Activated CD8-positive, alpha-beta memory T cell treated with anti-CD3 and anti-CD28 coated beads, Interleukin-2, amount 10 ng/mL, durations not matched to agents 7 days and 5 days (primary cell): ENCODE results near the gene HYAL1. TPM values are rescaled to one million over a fixed set of nuclear protein-coding genes. Genes with fewer than 3 reads are reported as not detected.
"Not testable (repeated sequence)": the region's sequence is repeated elsewhere in the genome, so short reads cannot be mapped to it uniquely, and the experiment has no call there.

Experiments
- ATAC-seq: fragments of 150-1000 bp; cut with Tn5 transposase; one replicate; pipeline ENCODE4 v1.10.0; 2021; ENCODE audit warnings: moderate library complexity
- CTCF ChIA-PET: fragments of 350-600 bp; sonication (Branson Sonifier 250); formaldehyde crosslinking; loops from one replicate; lab custom pipeline; 2021; ENCODE audit warnings: antibody characterized with exemption; lab: Charles Lee
- DNase-seq: peaks from one replicate; pipeline ENCODE4 v3.0.0-alpha.2; 2020
- H3K27ac Mint-ChIP-seq: one replicate; pipeline ENCODE4 v1.8.0; 2021; ENCODE audit warnings: mild to moderate bottlenecking, mixed read lengths
- H3K27me3 Mint-ChIP-seq: one replicate; pipeline ENCODE4 v1.8.0; 2021; ENCODE audit warnings: mixed read lengths
- H3K36me3 Mint-ChIP-seq: one replicate; pipeline ENCODE4 v1.8.0; 2021; ENCODE audit warnings: mild to moderate bottlenecking, mixed read lengths
- H3K4me1 Mint-ChIP-seq: one replicate; pipeline ENCODE4 v1.8.0; 2021; ENCODE audit warnings: mixed read lengths
- H3K4me3 Mint-ChIP-seq: one replicate; pipeline ENCODE4 v1.8.0; 2021; ENCODE audit warnings: mild to moderate bottlenecking, moderate library complexity, mixed read lengths
- H3K9me3 Mint-ChIP-seq: one replicate; pipeline ENCODE4 v1.8.0; 2022; ENCODE audit warnings: low read depth, mixed read lengths
- total RNA-seq, 2 experiments: library from RNA; stranded (reverse); gene quantifications; one replicate each; pipeline ENCODE4 v1.2.3, GENCODE V29; 2021

HYAL1 gene
- total RNA-seq, 2 experiments from 2014 or later = 0.14 to 0.15 TPM

DNA sequence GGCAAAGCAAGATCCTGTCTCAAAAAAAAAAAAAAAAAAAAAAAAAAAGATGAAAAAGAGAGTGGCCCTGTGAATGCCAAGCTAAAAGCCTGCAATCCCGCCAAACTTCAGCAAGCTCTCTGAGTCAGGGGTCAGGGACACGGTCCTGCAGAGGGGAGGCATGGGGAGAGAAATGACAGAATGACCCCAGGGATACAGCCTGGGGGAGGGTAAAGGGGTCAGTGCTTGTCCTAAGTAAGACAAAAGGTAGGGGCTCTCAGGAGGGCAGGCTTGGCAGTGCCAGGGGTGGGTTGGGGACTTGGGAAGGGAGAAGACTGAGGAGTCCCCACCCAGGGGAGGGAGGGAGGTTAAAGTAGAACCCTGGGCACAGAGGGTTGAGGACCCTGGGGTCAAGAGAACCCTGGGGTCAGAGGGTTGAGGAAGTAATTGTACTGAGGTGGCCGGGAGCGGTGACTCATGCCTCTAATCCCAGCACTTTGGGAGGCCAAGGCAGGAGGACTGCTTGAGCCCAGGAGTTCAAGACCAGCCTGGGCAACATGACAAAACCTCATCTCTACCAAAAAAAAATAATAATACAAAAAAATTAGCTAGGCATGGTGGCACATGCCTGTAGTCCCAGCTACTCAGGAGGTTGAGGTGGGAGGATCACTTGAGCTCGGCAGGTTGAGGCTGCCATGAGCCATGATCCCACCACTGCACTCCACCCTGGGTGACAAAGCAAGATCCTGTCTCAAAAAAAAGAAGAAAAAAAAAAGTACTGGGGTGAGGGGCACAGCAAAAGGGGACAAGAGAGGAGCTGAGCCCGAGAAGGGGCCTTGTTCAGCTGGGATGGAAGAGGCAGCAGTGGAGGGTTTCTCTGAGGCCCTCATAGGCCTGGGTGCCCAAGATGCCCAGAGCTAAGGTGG is 39.6 kb downstream of the HYAL1 start:
- Mint-ChIP-seq H3K9me3 (no peaks in the 10 kb centered on the region), H3K27ac (no peak overlapping the region), H3K27me3 (peaks cover 28% of the 10 kb centered on the region), H3K4me3 (no peak overlapping the region), H3K4me1 (peaks cover 7% of the 10 kb centered on the region), H3K36me3 (peaks cover 2% of the 10 kb centered on the region)
- DNase-seq = no peak
- no peak for ATAC-seq
- CTCF ChIA-PET = interaction anchor here (0.7 to 2.4 kb wide), 9 partner anchors 8 to 701 kb away, joined by 3 to 14 read pairs (median 4); no protein-coding TSS in a partner anchor

DNA sequence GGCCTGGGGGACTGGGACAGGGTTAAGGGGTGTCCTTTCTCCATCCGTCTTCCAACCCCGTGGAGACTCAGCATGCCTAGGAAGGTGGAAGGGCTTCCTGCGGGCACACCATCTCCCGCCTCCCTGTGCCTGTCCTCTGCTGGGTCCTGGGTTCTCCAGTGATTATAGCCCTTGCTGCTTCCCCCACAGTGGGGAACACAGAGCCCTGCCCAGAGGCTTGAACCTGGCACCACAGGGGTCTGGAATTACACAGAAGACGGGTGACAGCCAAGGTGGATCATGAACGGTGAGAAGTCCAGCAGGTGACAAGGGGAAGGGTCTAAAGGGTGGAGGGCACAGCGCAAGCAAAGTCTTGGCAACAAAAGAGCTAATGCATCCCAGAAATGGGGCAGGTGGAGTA is 40.6 kb downstream of the HYAL1 start:
- no peaks in the 10 kb centered on the region for H3K9me3 Mint-ChIP-seq
- H3K4me3 Mint-ChIP-seq = no peak overlapping the region
- H3K36me3 Mint-ChIP-seq = peaks cover 9% of the 10 kb centered on the region
- ATAC-seq = no peak
- peaks cover 7% of the 10 kb centered on the region for H3K4me1 Mint-ChIP-seq
- CTCF ChIA-PET = interaction anchor here (0.7 to 2.4 kb wide), 8 partner anchors 9 to 700 kb away, joined by 3 to 14 read pairs (median 5); partner anchors contain the start of gene GNAI2
- H3K27ac Mint-ChIP-seq = no peak overlapping the region
- peaks cover 20% of the 10 kb centered on the region for H3K27me3 Mint-ChIP-seq
- no peak for DNase-seq

DNA sequence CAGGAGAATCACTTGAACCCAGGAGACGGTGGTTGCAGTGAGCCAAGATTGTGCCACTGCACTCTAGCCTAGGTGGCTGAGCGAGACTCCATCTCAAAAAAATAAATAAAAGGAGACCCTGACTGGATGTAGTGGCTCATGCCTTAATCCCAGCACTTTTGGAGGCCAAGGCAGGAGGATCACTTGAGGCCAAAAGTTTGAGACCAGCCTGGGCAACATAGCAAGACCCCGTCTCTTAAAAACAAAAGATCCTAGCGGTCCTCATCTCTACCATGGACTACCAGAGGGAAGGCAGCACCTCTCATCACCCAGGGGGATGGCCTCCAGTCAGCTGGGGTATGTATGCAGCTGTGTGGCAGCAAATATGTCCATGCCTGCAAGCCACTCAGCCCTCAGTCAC is 41.2 kb downstream of the HYAL1 start:
- ATAC-seq = not testable (repeated sequence)
- H3K27me3 Mint-ChIP-seq = peaks cover 15% of the 10 kb centered on the region

GRCh38 chr3:50261505-50261904 is 41.9 kb downstream of the HYAL1 start:
- no peaks in the 10 kb centered on the region for H3K9me3 Mint-ChIP-seq
- peaks cover 7% of the 10 kb centered on the region for H3K4me1 Mint-ChIP-seq
- peaks cover 8% of the 10 kb centered on the region for H3K27me3 Mint-ChIP-seq
- H3K36me3 Mint-ChIP-seq = peaks cover 22% of the 10 kb centered on the region
- no peak overlapping the region for H3K27ac Mint-ChIP-seq
- ATAC-seq (no peak), DNase-seq (no peak)
- CTCF ChIA-PET = interaction anchor here (0.9 to 4.3 kb wide), 9 partner anchors 10 to 75 kb away, joined by 3 to 63 read pairs (median 7); partner anchors contain the start of gene GNAI2
- no peak overlapping the region for H3K4me3 Mint-ChIP-seq

More for the DNA sequence above, 41.2 kb downstream of the HYAL1 start:
- H3K27ac Mint-ChIP-seq, DNase-seq, H3K9me3 Mint-ChIP-seq, H3K4me3 Mint-ChIP-seq, H3K4me1 Mint-ChIP-seq: not testable (repeated sequence)
- CTCF ChIA-PET = interaction anchor here (1.3 to 4.3 kb wide), 3 partner anchors 9 to 27 kb away, joined by 3 to 33 read pairs (median 7); partner anchors contain the start of gene GNAI2
- H3K36me3 Mint-ChIP-seq = peaks cover 15% of the 10 kb centered on the region

GRCh38 chr3:50260942-50261441 is 42.4 kb downstream of the HYAL1 start:
- no peak overlapping the region for H3K4me3 Mint-ChIP-seq
- no peaks in the 10 kb centered on the region for H3K9me3 Mint-ChIP-seq
- ATAC-seq = no peak

GRCh38 chr3:50260027-50260941 is 43.1 kb downstream of the HYAL1 start:
- ATAC-seq (peak; percentile 97), DNase-seq (peak; percentile 91)
- Mint-ChIP-seq H3K27me3 (no peaks in the 10 kb centered on the region), H3K9me3 (no peaks in the 10 kb centered on the region), H3K4me3 (peak overlapping the region; percentile 47), H3K4me1 (peaks cover 7% of the 10 kb centered on the region), H3K27ac (peak overlapping the region; percentile 32), H3K36me3 (peaks cover 29% of the 10 kb centered on the region)
- CTCF ChIA-PET = interaction anchor here (0.6 to 6.6 kb wide), 28 partner anchors 9 to 325 kb away, joined by 3 to 72 read pairs (median 6); partner anchors contain the start of genes GNAI2, GNAT1, HYAL3 and NAA80

More at GRCh38 chr3:50260942-50261441, 42.4 kb downstream of the HYAL1 start:
- H3K27ac Mint-ChIP-seq = no peak overlapping the region
- CTCF ChIA-PET = interaction anchor here (0.9 to 4.3 kb wide), 13 partner anchors 9 to 76 kb away, joined by 3 to 63 read pairs (median 7); no protein-coding TSS in a partner anchor
- peaks cover 7% of the 10 kb centered on the region for H3K4me1 Mint-ChIP-seq
- DNase-seq = no peak
- H3K27me3 Mint-ChIP-seq = peaks cover 4% of the 10 kb centered on the region
- H3K36me3 Mint-ChIP-seq = peaks cover 27% of the 10 kb centered on the region

GRCh38 chr3:50259432-50260026 is 43.8 kb downstream of the HYAL1 start:
- H3K27me3 Mint-ChIP-seq = no peaks in the 10 kb centered on the region
- CTCF ChIA-PET = interaction anchor here (0.7 to 6.6 kb wide), 28 partner anchors 8 to 324 kb away, joined by 3 to 72 read pairs (median 6); partner anchors contain the start of genes GNAI2, GNAT1, HYAL3 and NAA80
- DNase-seq (no peak), ATAC-seq (no peak)
- H3K4me1 Mint-ChIP-seq = peaks cover 9% of the 10 kb centered on the region
- peak overlapping the region; percentile 67 for H3K27ac Mint-ChIP-seq
- H3K36me3 Mint-ChIP-seq = peaks cover 34% of the 10 kb centered on the region
- H3K4me3 Mint-ChIP-seq = peak overlapping the region; percentile 47
- H3K9me3 Mint-ChIP-seq = no peaks in the 10 kb centered on the region

DNA sequence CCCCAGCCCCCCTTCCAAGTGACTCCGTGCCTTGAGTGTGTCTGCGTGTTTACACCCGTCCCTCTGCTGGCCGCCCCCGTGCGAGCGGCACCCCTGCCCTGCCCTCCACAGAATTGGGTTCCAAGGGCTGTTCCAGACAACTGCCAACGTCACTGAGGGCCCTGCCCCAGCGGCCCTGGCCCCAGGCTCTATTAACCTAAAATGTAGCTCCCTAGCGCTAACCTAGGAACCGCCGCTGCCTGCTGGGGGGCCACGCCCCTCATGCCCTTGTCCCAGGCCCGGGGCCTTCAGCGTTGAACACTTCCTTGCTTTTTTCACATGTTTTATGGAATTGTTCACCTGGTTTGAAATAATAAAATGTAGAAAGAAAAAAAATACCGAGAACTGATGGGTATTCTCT is 44.4 kb downstream of the HYAL1 start:
- no peaks in the 10 kb centered on the region for H3K9me3 Mint-ChIP-seq
- no peak for ATAC-seq
- H3K27ac Mint-ChIP-seq = no peak overlapping the region
- peaks cover 10% of the 10 kb centered on the region for H3K4me1 Mint-ChIP-seq
- H3K27me3 Mint-ChIP-seq = no peaks in the 10 kb centered on the region
- peaks cover 34% of the 10 kb centered on the region for H3K36me3 Mint-ChIP-seq
- no peak overlapping the region for H3K4me3 Mint-ChIP-seq
- CTCF ChIA-PET = interaction anchor here (0.7 to 6.6 kb wide), 16 partner anchors 9 to 78 kb away, joined by 3 to 72 read pairs (median 8); partner anchors contain the start of genes GNAI2 and GNAT1
- DNase-seq = no peak

DNA sequence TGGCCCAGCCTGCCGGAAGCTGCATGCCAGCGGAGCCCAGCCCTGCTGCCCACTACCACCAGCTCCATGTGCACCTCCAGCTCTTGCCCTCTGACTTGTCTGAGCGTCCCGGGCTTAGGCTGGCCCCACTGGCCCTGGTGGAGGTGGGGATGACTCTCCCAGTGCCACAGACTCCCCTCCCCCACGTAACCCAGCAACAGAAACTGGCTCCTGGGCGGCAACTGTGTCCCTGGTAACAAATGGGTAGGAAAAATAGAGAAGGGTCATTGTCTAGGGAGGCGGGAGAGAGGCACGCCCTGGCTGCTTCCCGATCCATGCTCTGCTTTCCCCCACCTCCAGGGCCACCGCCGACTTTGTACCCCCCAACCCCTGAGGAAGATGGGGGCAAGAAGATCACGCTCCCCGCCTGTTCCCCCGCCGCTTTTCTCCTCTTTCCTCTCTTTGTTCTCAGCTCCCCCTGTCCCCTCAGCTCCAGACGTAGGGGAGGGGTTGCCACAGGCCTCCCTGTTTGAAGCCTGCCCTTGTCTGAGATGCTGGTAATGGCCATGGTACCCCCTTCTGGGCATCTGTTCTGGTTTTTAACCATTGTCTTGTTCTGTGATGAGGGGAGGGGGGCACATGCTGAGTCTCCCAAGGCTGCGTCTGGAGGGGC is 45.2 kb downstream of the HYAL1 start:
- Mint-ChIP-seq H3K27ac (no peak overlapping the region), H3K36me3 (peaks cover 40% of the 10 kb centered on the region), H3K4me3 (no peak overlapping the region), H3K9me3 (no peaks in the 10 kb centered on the region), H3K4me1 (peaks cover 14% of the 10 kb centered on the region), H3K27me3 (no peaks in the 10 kb centered on the region)
- ATAC-seq (no peak), DNase-seq (no peak)
- CTCF ChIA-PET = interaction anchor here (1.0 to 6.6 kb wide), 8 partner anchors 8 to 32 kb away, joined by 3 to 72 read pairs (median 18); partner anchors contain the start of gene GNAI2

DNA sequence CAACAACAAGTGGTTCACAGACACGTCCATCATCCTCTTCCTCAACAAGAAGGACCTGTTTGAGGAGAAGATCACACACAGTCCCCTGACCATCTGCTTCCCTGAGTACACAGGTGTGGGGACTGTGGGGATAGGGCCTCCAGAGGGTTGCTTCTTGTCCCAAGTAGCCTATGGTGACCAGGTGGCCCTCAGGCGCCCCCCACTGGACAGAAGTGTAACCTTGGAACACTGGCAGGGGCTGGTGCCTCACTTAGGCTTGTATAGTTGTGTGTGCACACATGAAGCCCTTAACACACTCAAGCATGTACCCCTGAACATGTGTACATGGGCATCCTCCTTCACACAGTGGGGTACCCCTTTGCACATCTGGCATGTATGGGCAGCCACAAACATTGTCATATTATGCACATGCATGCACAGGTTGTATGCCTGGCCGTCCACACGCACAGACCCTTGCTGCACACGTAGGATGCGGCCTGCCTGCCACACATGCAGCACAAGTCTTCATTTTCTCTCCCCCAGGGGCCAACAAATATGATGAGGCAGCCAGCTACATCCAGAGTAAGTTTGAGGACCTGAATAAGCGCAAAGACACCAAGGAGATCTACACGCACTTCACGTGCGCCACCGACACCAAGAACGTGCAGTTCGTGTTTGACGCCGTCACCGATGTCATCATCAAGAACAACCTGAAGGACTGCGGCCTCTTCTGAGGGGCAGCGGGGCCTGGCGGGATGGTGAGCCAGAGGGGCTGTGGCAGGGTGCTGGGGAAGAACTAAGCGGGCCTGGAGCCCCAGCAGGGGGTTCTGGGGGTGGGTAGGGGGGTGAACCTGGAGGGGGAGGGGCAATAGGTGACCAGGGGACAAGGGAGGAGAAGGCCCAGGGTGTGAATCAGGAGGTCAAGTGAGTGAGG is 46.1 kb downstream of the HYAL1 start:
- CTCF ChIA-PET = interaction anchor here (0.7 to 11.4 kb wide), 7 partner anchors 11 to 63 kb away, joined by 3 to 231 read pairs (median 7); partner anchors contain the start of gene GNAI2
- ATAC-seq (no peak), DNase-seq (no peak)
- Mint-ChIP-seq H3K9me3 (no peaks in the 10 kb centered on the region), H3K27me3 (no peaks in the 10 kb centered on the region), H3K4me3 (no peak overlapping the region), H3K4me1 (peaks cover 14% of the 10 kb centered on the region), H3K36me3 (peaks cover 40% of the 10 kb centered on the region), H3K27ac (no peak overlapping the region)

GRCh38 chr3:50255251-50255615 is 48.1 kb downstream of the HYAL1 start:
- H3K27ac Mint-ChIP-seq = no peak overlapping the region
- no peaks in the 10 kb centered on the region for H3K27me3 Mint-ChIP-seq
- H3K9me3 Mint-ChIP-seq = no peaks in the 10 kb centered on the region
- peaks cover 46% of the 10 kb centered on the region for H3K36me3 Mint-ChIP-seq
- no peak for ATAC-seq
- H3K4me3 Mint-ChIP-seq = no peak overlapping the region
- DNase-seq = no peak
- peaks cover 17% of the 10 kb centered on the region for H3K4me1 Mint-ChIP-seq
- CTCF ChIA-PET = interaction anchor here (1.5 to 11.4 kb wide), 4 partner anchors 9 to 61 kb away, joined by 3 to 231 read pairs (median 39); partner anchors contain the start of genes HYAL3 and NAA80
